Gastrocnemius medialis (tissue), 4 donors: ENCODE measurements around the gene BMERB1. TPM values are rescaled to one million over a fixed set of nuclear protein-coding genes. Genes with fewer than 3 reads are reported as not detected.

Experiments
- ATAC-seq, 2 donors: fragments of 150-250 bp; one replicate each; pipeline ENCODE4 v1.9.1; 2016
- DNase-seq, 2 donors: peaks; one replicate each; pipeline ENCODE4 v3.0.0-alpha.2; 2019
- H3K27ac ChIP-seq, 4 donors: fragments of 200-600 bp; sonication (generic); 1 replicate in 1 of 4; 2 replicates in 3 of 4; pipeline ENCODE4 v1.5.1; 2016 to 2018; ENCODE audit warnings: mild to moderate bottlenecking in 2 of 4, moderate library complexity in 1 of 4
- H3K27me3 ChIP-seq, 3 donors: fragments of 200-600 bp; sonication (generic) in 2 of 3; 1 replicate in 1 of 3; 2 replicates in 2 of 3; pipeline versions ENCODE4 v1.5.1 to v1.6.0; 2016 to 2019; ENCODE audit warnings: mild to moderate bottlenecking in 1 of 3, moderate library complexity in 1 of 3
- H3K36me3 ChIP-seq, 2 donors: fragments of 200-600 bp; sonication (generic) in 1 of 2; one replicate each; pipeline ENCODE4 v1.5.1; 2017 to 2018
- H3K4me1 ChIP-seq, 2 donors: fragments of 200-600 bp; sonication (generic) in 1 of 2; one replicate each; pipeline ENCODE4 v1.5.1; 2016 to 2017; ENCODE audit warnings: mild to moderate bottlenecking in 2 of 2
- H3K4me3 ChIP-seq, 4 donors: fragments of 200-600 bp; sonication (generic) in 3 of 4; 1 replicate in 1 of 4; 2 replicates in 3 of 4; pipeline ENCODE4 v1.5.1; 2016 to 2019; ENCODE audit warnings: mild to moderate bottlenecking in 2 of 4
- H3K9me3 ChIP-seq, 3 donors: fragments of 200-600 bp; sonication (generic) in 2 of 3; 1 replicate in 1 of 3; 2 replicates in 2 of 3; pipeline ENCODE4 v1.5.1; 2016 to 2019
- POLR2A ChIP-seq, 2 donors: fragments of 450-650 bp; IDR thresholded peaks; one replicate each; pipeline ENCODE4 v1.6.1; 2017; ENCODE audit warnings: antibody characterized with exemption in 2 of 2, mild to moderate bottlenecking in 2 of 2, moderate library complexity in 2 of 2
- in situ Hi-C, 4 donors: fragments of 200-750 bp; cut with MboI; loops; one replicate each; pipeline versions ENCODE4 v1.15.0 to v1.8.0; 2017; ENCODE audit warnings: low sequenced_read_pairs in 4 of 4
- intact Hi-C: fragments of 100-400 bp; cut with DNase I; formaldehyde crosslinking; loops from one replicate; pipeline ENCODE4 v1.15.1; 2023; ENCODE audit warnings: low total_unique reads
- total RNA-seq, 4 donors: library from RNA; depleted of rRNA; stranded (reverse); fragments of >200 nt; gene quantifications; one replicate each; pipeline versions ENCODE4 v1.1.0 to v1.2.3, GENCODE V29; 2016
- TF ChIP-seq, protein P1 (sequence below), 5 experiments: fragments of 450-650 bp in 3 of 5; fragments of 200-600 bp in 2 of 5; sonication (generic) in 2 of 5; IDR thresholded peaks in 4 of 5; conservative IDR thresholded peaks in 1 of 5; 1 replicate in 4 of 5; 2 replicates in 1 of 5; pipeline ENCODE4 v1.5.1; 2016 to 2019; ENCODE audit warnings: antibody characterized with exemption in 5 of 5, mild to moderate bottlenecking in 3 of 5, moderate library complexity in 3 of 5

BMERB1 gene
- total RNA-seq, 4 donors from 2014 or later = 112 to 392 (median 237) TPM

- Histone ChIP-seq H3K4me3 (no peak overlapping the region), H3K36me3 (peaks cover 0 to 33% of the 10 kb centered on the region in 2 donors), H3K4me1 (peaks cover 9 to 27% of the 10 kb centered on the region in 2 donors), H3K9me3 (no peaks in the 10 kb centered on the region), H3K27me3 (no peaks in the 10 kb centered on the region), H3K27ac (peak overlapping the region; percentile 44 to 60 (median 52))
- TF ChIP-seq, protein P1, sequence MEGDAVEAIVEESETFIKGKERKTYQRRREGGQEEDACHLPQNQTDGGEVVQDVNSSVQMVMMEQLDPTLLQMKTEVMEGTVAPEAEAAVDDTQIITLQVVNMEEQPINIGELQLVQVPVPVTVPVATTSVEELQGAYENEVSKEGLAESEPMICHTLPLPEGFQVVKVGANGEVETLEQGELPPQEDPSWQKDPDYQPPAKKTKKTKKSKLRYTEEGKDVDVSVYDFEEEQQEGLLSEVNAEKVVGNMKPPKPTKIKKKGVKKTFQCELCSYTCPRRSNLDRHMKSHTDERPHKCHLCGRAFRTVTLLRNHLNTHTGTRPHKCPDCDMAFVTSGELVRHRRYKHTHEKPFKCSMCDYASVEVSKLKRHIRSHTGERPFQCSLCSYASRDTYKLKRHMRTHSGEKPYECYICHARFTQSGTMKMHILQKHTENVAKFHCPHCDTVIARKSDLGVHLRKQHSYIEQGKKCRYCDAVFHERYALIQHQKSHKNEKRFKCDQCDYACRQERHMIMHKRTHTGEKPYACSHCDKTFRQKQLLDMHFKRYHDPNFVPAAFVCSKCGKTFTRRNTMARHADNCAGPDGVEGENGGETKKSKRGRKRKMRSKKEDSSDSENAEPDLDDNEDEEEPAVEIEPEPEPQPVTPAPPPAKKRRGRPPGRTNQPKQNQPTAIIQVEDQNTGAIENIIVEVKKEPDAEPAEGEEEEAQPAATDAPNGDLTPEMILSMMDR (IDR thresholded peaks at IDR 0.05 in 4 of 5, conservative IDR thresholded peaks at IDR 0.05 in 1 of 5) = no peak
- TF ChIP-seq POLR2A (IDR thresholded peaks at IDR 0.05) = no peak
- ATAC-seq = no peak
- DNase-seq = no peak
- in situ Hi-C loops = no loop called here
- intact Hi-C loops = no loop called here
Observed at GRCh38 chr16:15593235-15593634, 158.8 kb downstream of the BMERB1 start.

GRCh38 chr16:15594711-15595320, 160.4 kb downstream of the BMERB1 start:
- TF ChIP-seq, protein P1 (IDR thresholded peaks at IDR 0.05 in 4 of 5, conservative IDR thresholded peaks at IDR 0.05 in 1 of 5) = no peak
- no peak for TF ChIP-seq POLR2A (IDR thresholded peaks at IDR 0.05)
- peak overlapping the region; percentile 44 to 60 (median 52) for H3K27ac ChIP-seq
- H3K36me3 ChIP-seq = peaks cover 0 to 41% of the 10 kb centered on the region in 2 donors
- DNase-seq (no peak), ATAC-seq (no peak)
- no peaks in the 10 kb centered on the region for H3K9me3 ChIP-seq
- H3K4me3 ChIP-seq = no peak overlapping the region
- intact Hi-C loops = no loop called here
- H3K27me3 ChIP-seq = no peaks in the 10 kb centered on the region
- peaks cover 9 to 31% of the 10 kb centered on the region in 2 donors for H3K4me1 ChIP-seq
- in situ Hi-C loops = no loop called here

- Histone ChIP-seq H3K4me1 (peaks cover 0 to 20% of the 10 kb centered on the region in 2 donors), H3K9me3 (no peaks in the 10 kb centered on the region), H3K36me3 (peaks cover 2 to 63% of the 10 kb centered on the region in 2 donors), H3K27ac (peak overlapping the region; percentile 43 to 73 (median 65)), H3K4me3 (no peak overlapping the region), H3K27me3 (no peaks in the 10 kb centered on the region)
- intact Hi-C loops = no loop called here
- TF ChIP-seq POLR2A (IDR thresholded peaks at IDR 0.05) = no peak
- TF ChIP-seq, protein P1 (IDR thresholded peaks at IDR 0.05 in 4 of 5, conservative IDR thresholded peaks at IDR 0.05 in 1 of 5) = no peak
- DNase-seq (no peak), ATAC-seq (no peak)
- in situ Hi-C loops = no loop called here
Observed at GRCh38 chr16:15597135-15597534, 162.7 kb downstream of the BMERB1 start.

DNA sequence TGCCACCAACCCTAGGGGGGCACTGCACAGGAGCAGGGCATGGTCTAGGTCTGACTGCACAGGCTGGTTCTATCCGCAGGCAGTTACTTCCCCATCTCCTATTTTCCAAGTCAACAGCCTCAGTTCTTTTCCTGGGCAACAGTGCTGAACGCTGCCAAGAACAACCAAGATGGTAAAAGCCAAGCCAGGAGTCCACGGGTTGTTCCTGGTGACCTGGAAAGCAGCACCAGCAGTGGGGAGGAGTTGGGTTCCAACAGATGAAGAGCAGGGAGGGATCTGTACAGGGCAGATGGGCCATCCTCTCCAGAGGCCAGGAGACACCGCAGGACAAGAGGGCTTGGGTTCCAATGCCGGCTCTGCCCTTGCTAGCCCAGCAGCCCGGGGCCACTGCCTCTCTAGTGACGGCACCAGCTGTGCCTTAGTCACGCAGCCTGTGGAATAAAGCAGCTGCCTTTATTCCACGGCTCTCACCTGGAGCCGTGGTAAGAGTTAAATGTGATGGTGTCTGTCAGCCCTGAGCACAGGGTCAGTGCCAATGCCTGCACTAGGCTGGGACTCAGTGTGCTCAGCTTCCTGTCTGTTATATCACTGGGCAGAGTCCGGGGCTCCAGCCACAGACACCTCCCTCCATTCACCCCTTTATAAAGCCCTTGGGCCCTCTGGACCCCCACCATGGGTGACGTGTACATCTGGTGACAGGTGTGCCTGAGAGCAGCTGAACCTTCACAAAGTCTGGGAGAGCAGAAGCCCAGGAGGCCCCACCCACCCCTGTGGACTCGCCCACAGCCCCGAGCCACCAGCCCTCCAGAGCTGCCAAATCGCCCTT, 163.6 kb downstream of the BMERB1 start:
- DNase-seq (peak; percentile 53 to 72), ATAC-seq (peak; percentile 59 to 81)
- no peaks in the 10 kb centered on the region for H3K9me3 ChIP-seq
- in situ Hi-C loops (no loop called here), intact Hi-C loops (no loop called here)
- H3K36me3 ChIP-seq = peaks cover 2 to 72% of the 10 kb centered on the region in 2 donors
- H3K4me3 ChIP-seq = no peak overlapping the region
- H3K27me3 ChIP-seq = no peaks in the 10 kb centered on the region
- peaks cover 0 to 20% of the 10 kb centered on the region in 2 donors for H3K4me1 ChIP-seq
- no peak for TF ChIP-seq POLR2A (IDR thresholded peaks at IDR 0.05)
- TF ChIP-seq, protein P1 (IDR thresholded peaks at IDR 0.05 in 4 of 5, conservative IDR thresholded peaks at IDR 0.05 in 1 of 5) = no peak
- H3K27ac ChIP-seq = peak overlapping the region; percentile 43 to 73 (median 65)
